SKM-1 (cell line): ENCODE measurements around the gene GPC5.

Experiments
- DNase-seq: peaks from one replicate; lab custom pipeline; 2025; ENCODE audit not compliant: unreplicated experiment; lab: John Stamatoyannopoulos, UW

The GPC5 gene

GRCh38 chr13:92804346-92804745, 1405.9 kb downstream of the GPC5 start:
- DNase-seq, result no peak

- DNase-seq, result no peak
Measured at GRCh38 chr13:92804926-92805325, 1406.5 kb downstream of the GPC5 start.

- no peak for DNase-seq
Measured at GRCh38 chr13:92805766-92806165, 1407.3 kb downstream of the GPC5 start.

- no peak for DNase-seq
Measured at GRCh38 chr13:92806215-92806614, 1407.8 kb downstream of the GPC5 start.

GRCh38 chr13:92807353-92807752, 1408.9 kb downstream of the GPC5 start:
- no peak for DNase-seq

- no peak for DNase-seq
Measured at GRCh38 chr13:92807966-92808365, 1409.5 kb downstream of the GPC5 start.

GRCh38 chr13:92821324-92821723, 1422.9 kb downstream of the GPC5 start:
- DNase-seq, result no peak

- no peak for DNase-seq
Measured at GRCh38 chr13:92823059-92823458, 1424.6 kb downstream of the GPC5 start.

GRCh38 chr13:92825938-92826596, 1427.6 kb downstream of the GPC5 start:
- no peak for DNase-seq

GRCh38 chr13:92827503-92827902, 1429.1 kb downstream of the GPC5 start:
- DNase-seq, result no peak

- no peak for DNase-seq
Measured at GRCh38 chr13:92829930-92830329, 1431.5 kb downstream of the GPC5 start.

GRCh38 chr13:92830821-92831220, 1432.4 kb downstream of the GPC5 start:
- DNase-seq, result no peak

GRCh38 chr13:92833071-92833470, 1434.7 kb downstream of the GPC5 start:
- DNase-seq, result no peak

- no peak for DNase-seq
Measured at GRCh38 chr13:92836171-92836570, 1437.8 kb downstream of the GPC5 start.

- no peak for DNase-seq
Measured at GRCh38 chr13:92838786-92839185, 1440.4 kb downstream of the GPC5 start.

- no peak for DNase-seq
Measured at GRCh38 chr13:92842145-92842544, 1443.7 kb downstream of the GPC5 start.

- no peak for DNase-seq
Measured at GRCh38 chr13:92843549-92843948, 1445.1 kb downstream of the GPC5 start.

GRCh38 chr13:92849381-92849780, 1451.0 kb downstream of the GPC5 start:
- no peak for DNase-seq

GRCh38 chr13:92864584-92865284, 1466.3 kb downstream of the GPC5 start:
- DNase-seq, result no peak

- DNase-seq, result no peak
Measured at GRCh38 chr13:92873029-92873428, 1474.6 kb downstream of the GPC5 start.

- no peak for DNase-seq
Measured at GRCh38 chr13:92886535-92887077, 1488.2 kb downstream of the GPC5 start.

GRCh38 chr13:92894447-92894846, 1496.0 kb downstream of the GPC5 start:
- no peak for DNase-seq
